GM21619 (cell line): ENCODE results near the gene ZNF225.
"Not testable (repeated sequence)": the region's sequence is repeated elsewhere in the genome, so short reads cannot be mapped to it uniquely, and the experiment has no call there.

Source experiments
- ATAC-seq: cut with Tn5 transposase; IDR thresholded peaks from one replicate; pipeline ENCODE4 v1.9.1; 2021; ENCODE audit not compliant: unreplicated experiment

ZNF225 gene

GRCh38 chr19:44113138-44113783 lies at the start of gene ZNF225:
ZNF225 (plus strand) TSS chr19:44113399; CDS start chr19:44115828, 2,429 bp downstream.
- peak; percentile 93 for ATAC-seq

GRCh38 chr19:44066305-44066704 lies 46.9 kb upstream of the ZNF225 start:
- no peak for ATAC-seq

GRCh38 chr19:44069415-44069814 lies 43.8 kb upstream of the ZNF225 start:
- ATAC-seq, result no peak

GRCh38 chr19:44071824-44072542 lies 41.2 kb upstream of the ZNF225 start, which contains the start of gene ZNF284:
ZNF284 (plus strand) TSS chr19:44072159; CDS start chr19:44076390, 4,231 bp downstream.
- peak; percentile 97 for ATAC-seq

GRCh38 chr19:44072543-44073401 lies 40.4 kb upstream of the ZNF225 start:
- ATAC-seq, result no peak

GRCh38 chr19:44076325-44076724 lies 36.9 kb upstream of the ZNF225 start:
- ATAC-seq, result no peak

- no peak for ATAC-seq
Measured at GRCh38 chr19:44092108-44092507, 21.1 kb upstream of the ZNF225 start.

- ATAC-seq, result peak; percentile 75
Measured at GRCh38 chr19:44093931-44094765, 19.1 kb upstream of the ZNF225 start, which contains the start of gene ZNF224. ZNF224 (plus strand) TSS chr19:44094361; CDS start chr19:44097874, 3,513 bp downstream.

GRCh38 chr19:44107751-44108150 lies 5.4 kb upstream of the ZNF225 start:
- no peak for ATAC-seq

GRCh38 chr19:44109458-44109857 lies 3.7 kb upstream of the ZNF225 start:
- no peak for ATAC-seq

- no peak for ATAC-seq
Measured at GRCh38 chr19:44111910-44112463, 1.2 kb upstream of the ZNF225 start.

- ATAC-seq, result no peak
Measured at GRCh38 chr19:44112802-44113137, 429 bp upstream of the ZNF225 start.

- no peak for ATAC-seq
Measured at GRCh38 chr19:44113784-44114390, 688 bp downstream of the ZNF225 start.

- ATAC-seq, result not testable (repeated sequence)
Measured at GRCh38 chr19:44121162-44121561, 8.0 kb downstream of the ZNF225 start.

GRCh38 chr19:44131955-44132354 lies 18.8 kb downstream of the ZNF225 start:
- ATAC-seq, result no peak

- ATAC-seq, result peak; percentile 79
Measured at GRCh38 chr19:44141191-44142058, 28.2 kb downstream of the ZNF225 start, which contains the start of gene ZNF234. ZNF234 (plus strand) TSS chr19:44141554; CDS start chr19:44144633, 3,079 bp downstream.

GRCh38 chr19:44142059-44142433 lies 28.8 kb downstream of the ZNF225 start:
- ATAC-seq, result peak; percentile 14

GRCh38 chr19:44149776-44150175 lies 36.6 kb downstream of the ZNF225 start:
- ATAC-seq, result no peak

- no peak for ATAC-seq
Measured at GRCh38 chr19:44151491-44151890, 38.3 kb downstream of the ZNF225 start.
